H1 (cell line): Measurements from ENCODE around the gene SKOR2. TPM values are rescaled to one million over a fixed set of nuclear protein-coding genes. Genes with fewer than 3 reads are reported as not detected.

ENCODE experiments used
- BRCA1 ChIP-seq: IDR thresholded peaks from 2 replicates; pipeline ENCODE4 v1.6.1; 2012; ENCODE audit warnings: low read depth, low read length, improper control_type of control experiment
- CEBPB ChIP-seq: IDR thresholded peaks from 2 replicates; pipeline ENCODE4 v1.6.1; 2012; ENCODE audit warnings: low read depth, low read length
- CTBP2 ChIP-seq: IDR thresholded peaks from 2 replicates; pipeline ENCODE4 v1.7.0; 2011; ENCODE audit warnings: borderline replicate concordance, mild to moderate bottlenecking, moderate library complexity, mixed read lengths, low read length; ENCODE audit not compliant: insufficient read depth, insufficient read length
- EGR1 ChIP-seq: IDR thresholded peaks from 2 replicates; pipeline ENCODE4 v1.6.1; 2011; ENCODE audit warnings: low read depth, low read length, borderline replicate concordance
- FOSL1 ChIP-seq: IDR thresholded peaks from 2 replicates; pipeline ENCODE4 v1.6.1; 2011; ENCODE audit warnings: mild to moderate bottlenecking, low read depth, low read length, moderate library complexity; ENCODE audit not compliant: insufficient read depth
- GABPA ChIP-seq: IDR thresholded peaks from 2 replicates; pipeline ENCODE4 v1.6.1; 2011; ENCODE audit warnings: mild to moderate bottlenecking, low read length, moderate library complexity, borderline replicate concordance; ENCODE audit not compliant: insufficient read depth
- HDAC6 ChIP-seq: IDR thresholded peaks from one replicate; pipeline ENCODE4 v1.7.1; 2012; ENCODE audit warnings: low read depth, mild to moderate bottlenecking, inconsistent platforms, low read length, moderate library complexity
- KDM4A ChIP-seq: IDR thresholded peaks from one replicate; pipeline ENCODE4 v1.7.1; 2012; ENCODE audit warnings: low read depth, mild to moderate bottlenecking, moderate library complexity, low read length, inconsistent platforms; ENCODE audit not compliant: severe bottlenecking
- KDM5A ChIP-seq: fragments of 200-600 bp; IDR thresholded peaks from 2 replicates; pipeline ENCODE4 v1.7.1; 2012; ENCODE audit warnings: mild to moderate bottlenecking, low read length, inconsistent platforms, mixed read lengths
- PHF8 ChIP-seq: fragments of 200-600 bp; sonication (generic); conservative IDR thresholded peaks from 2 replicates; pipeline ENCODE4 v1.7.1; 2012; ENCODE audit warnings: low read depth, mild to moderate bottlenecking, inconsistent platforms, low read length, moderate library complexity
- POLR2A ChIP-seq, 2 experiments: IDR thresholded peaks; 1 replicate in 1 of 2; 2 replicates in 1 of 2; pipeline ENCODE4 v1.6.1; 2011; ENCODE audit warnings: low read depth in 2 of 2, low read length in 2 of 2, mild to moderate bottlenecking in 2 of 2; ENCODE audit errors: control extremely low read depth in 1 of 2
- POLR2AphosphoS5 ChIP-seq: IDR thresholded peaks from 2 replicates; pipeline ENCODE4 v1.6.1; 2011; ENCODE audit warnings: low read depth, low read length
- RXRA ChIP-seq: IDR thresholded peaks from 2 replicates; pipeline ENCODE4 v1.6.1; 2011; ENCODE audit warnings: low read depth, mild to moderate bottlenecking, low read length, moderate library complexity; ENCODE audit not compliant: insufficient read depth
- SAP30 ChIP-seq: fragments of 300-600 bp; sonication (generic); IDR thresholded peaks from 2 replicates; pipeline ENCODE4 v1.7.1; 2012; ENCODE audit warnings: low read length, moderate library complexity, mild to moderate bottlenecking, inconsistent platforms; ENCODE audit not compliant: insufficient read depth, insufficient replicate concordance
- SIN3A ChIP-seq, 2 experiments: IDR thresholded peaks in 1 of 2; conservative IDR thresholded peaks in 1 of 2; 2 replicates each; pipeline ENCODE4 v1.6.1; 2011 to 2012; ENCODE audit warnings: low read length in 2 of 2, improper control_type of control experiment in 1 of 2, low read depth in 1 of 2, mild to moderate bottlenecking in 1 of 2
- SIRT6 ChIP-seq: IDR thresholded peaks from one replicate; pipeline ENCODE4 v1.7.1; 2012; ENCODE audit warnings: low read length, inconsistent platforms
- SP1 ChIP-seq: IDR thresholded peaks from 2 replicates; pipeline ENCODE4 v1.6.1; 2011; ENCODE audit warnings: low read depth, low read length
- SP2 ChIP-seq: IDR thresholded peaks from 2 replicates; pipeline ENCODE4 v1.6.1; 2012; ENCODE audit warnings: mild to moderate bottlenecking, low read length, inconsistent platforms
- TAF1 ChIP-seq: IDR thresholded peaks from 2 replicates; pipeline ENCODE4 v1.6.1; 2011; ENCODE audit warnings: mild to moderate bottlenecking, low read depth, low read length
- TAF7 ChIP-seq: optimal IDR thresholded peaks from 2 replicates; pipeline ENCODE3; 2011; ENCODE audit warnings: low read depth, mild to moderate bottlenecking, inconsistent platforms, low read length, moderate library complexity, borderline replicate concordance
- USF2 ChIP-seq: IDR thresholded peaks from 2 replicates; pipeline ENCODE4 v1.6.1; 2011; ENCODE audit warnings: low read length, improper control_type of control experiment
- polyA plus RNA-seq, 7 experiments: library from polyadenylated mRNA; depleted of rRNA in 3 of 7; stranded (reverse) in 5 of 7; unstranded in 2 of 7; fragments of >200 nt in 5 of 7; fragments of 200-250 nt in 2 of 7; gene quantifications; 1 replicate in 5 of 7; 2 replicates in 1 of 7; 4 replicates in 1 of 7; pipeline versions ENCODE4 v1.2.1 to v1.2.3, GENCODE V29; 2011 to 2013; ENCODE audit warnings: missing spikeins in 2 of 7, mixed read lengths in 2 of 7
- total RNA-seq: library from RNA; stranded (reverse); fragmentation: NEBNext Ultra II Directional; extraction: Animal tissue kit (Norgen Biotek cat#: 25700); gene quantifications from 2 replicates; pipeline ENCODE4 v1.2.1, GENCODE V29; 2021
- TF ChIP-seq, protein P1 (sequence below): IDR thresholded peaks from 2 replicates; pipeline ENCODE4 v1.6.1; 2011; ENCODE audit warnings: low read depth, mild to moderate bottlenecking, low read length; ENCODE audit not compliant: insufficient read depth
- TF ChIP-seq, protein P2 (sequence below): IDR thresholded peaks from 2 replicates; pipeline ENCODE4 v1.6.1; 2012; ENCODE audit warnings: inconsistent platforms

The SKOR2 gene
- total and polyA plus RNA-seq, 2 of the 8 experiments (the other 6 are each of a cell fraction or from before 2014, with no cell fraction given) = 0.05 to 0.11 TPM

- TF ChIP-seq KDM5A (no peak), TAF7 (no peak), USF2 (no peak), GABPA (no peak), SAP30 (no peak), SP2 (no peak), RXRA (no peak), CTBP2 (no peak), SIRT6 (no peak), HDAC6 (no peak), BRCA1 (no peak), POLR2A (IDR thresholded peaks at IDR 0.05; ENCODE audit: control extremely low read depth in 1 of 2, low read depth in 2 of 2, low read length in 2 of 2) (peak in 1 of 2 experiments; percentile 85; a peak in 2 of 3 replicates), POLR2AphosphoS5 (peak; percentile 52; the same call in 1 of the 2 replicates), SP1 (no peak), TAF1 (peak; percentile 73; the same call in 1 of the 2 replicates), KDM4A (peak; percentile 83), CEBPB (no peak), SIN3A (conservative IDR thresholded peaks at IDR 0.05 in 1 of 2, IDR thresholded peaks at IDR 0.05 in 1 of 2; ENCODE audit: low read depth in 1 of 2, low read length in 2 of 2) (peak in 1 of 2 experiments; percentile 77; a peak in 1 of 4 replicates), PHF8 (peak; percentile 93), FOSL1 (no peak), EGR1 (no peak)
- TF ChIP-seq, protein P1, sequence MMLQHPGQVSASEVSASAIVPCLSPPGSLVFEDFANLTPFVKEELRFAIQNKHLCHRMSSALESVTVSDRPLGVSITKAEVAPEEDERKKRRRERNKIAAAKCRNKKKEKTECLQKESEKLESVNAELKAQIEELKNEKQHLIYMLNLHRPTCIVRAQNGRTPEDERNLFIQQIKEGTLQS = no peak
- TF ChIP-seq, protein P2, sequence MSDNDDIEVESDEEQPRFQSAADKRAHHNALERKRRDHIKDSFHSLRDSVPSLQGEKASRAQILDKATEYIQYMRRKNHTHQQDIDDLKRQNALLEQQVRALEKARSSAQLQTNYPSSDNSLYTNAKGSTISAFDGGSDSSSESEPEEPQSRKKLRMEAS = peak; percentile 55
Measured at GRCh38 chr18:47175898-47176575, 75.4 kb downstream of the SKOR2 start, which contains the start of gene IER3IP1 (continued).
